B cell (primary cell): Measurements from ENCODE around the gene SRP14. TPM values are rescaled to one million over a fixed set of nuclear protein-coding genes. Genes with fewer than 3 reads are reported as not detected.

Experiments
- ATAC-seq: fragments of 200-7000 bp; cut with Tn5 transposase; one replicate; pipeline ENCODE4 v1.10.0; 2021; ENCODE audit warnings: low read depth, mild to moderate bottlenecking, moderate number of reproducible peaks, moderate library complexity
- CTCF ChIA-PET: fragments of 350-600 bp; sonication (Branson Sonifier 250); formaldehyde crosslinking; loops from one replicate; lab custom pipeline; 2021; ENCODE audit warnings: antibody characterized with exemption, inconsistent platforms; lab: Charles Lee
- POLR2A ChIA-PET: fragments of 350-600 bp; sonication (Branson Sonifier 250); formaldehyde crosslinking; loops from one replicate; lab custom pipeline; 2021; ENCODE audit warnings: antibody characterized with exemption; lab: Charles Lee
- DNase-seq: peaks from one replicate; pipeline ENCODE4 v3.0.0; 2013
- H2AFZ ChIP-seq: 2 replicates; pipeline ENCODE4 v1.6.1; 2012; ENCODE audit warnings: mild to moderate bottlenecking, low read depth, low read length; ENCODE audit not compliant: insufficient read depth, poor library complexity, severe bottlenecking
- H3K27ac ChIP-seq, 2 donors: 1 replicate in 1 of 2; 2 replicates in 1 of 2; pipeline ENCODE4 v1.5.1; 2012 to 2013; ENCODE audit warnings: low read length in 2 of 2, mild to moderate bottlenecking in 2 of 2, moderate library complexity in 1 of 2
- H3K27me3 ChIP-seq, 4 experiments: fragments of 200-600 bp in 1 of 4; sonication (generic) in 1 of 4; replicated peaks in 1 of 4; 1 replicate in 2 of 4; 2 replicates in 2 of 4; pipeline versions ENCODE4 v1.6.1 to v1.7.0; 2013 to 2016; ENCODE audit warnings: low read length in 3 of 4, mild to moderate bottlenecking in 2 of 4, mixed read lengths in 1 of 4, moderate library complexity in 1 of 4; ENCODE audit not compliant: insufficient read depth in 4 of 4, control insufficient read depth in 3 of 4; ENCODE audit errors: control extremely low read depth in 1 of 4
- H3K36me3 ChIP-seq, 2 experiments: replicated peaks in 1 of 2; 1 replicate in 1 of 2; 2 replicates in 1 of 2; pipeline versions ENCODE4 v1.6.1 to v1.7.1; 2013; ENCODE audit warnings: low read length in 1 of 2; ENCODE audit not compliant: insufficient read depth in 2 of 2, control insufficient read depth in 1 of 2; ENCODE audit errors: control extremely low read depth in 1 of 2, extremely low read depth in 1 of 2
- H3K4me1 ChIP-seq, 2 donors: fragments of 200-600 bp in 1 of 2; sonication (generic) in 1 of 2; 1 replicate in 1 of 2; 2 replicates in 1 of 2; pipeline versions ENCODE4 v1.5.1 to v1.6.1; 2013 to 2017; ENCODE audit warnings: low read length in 2 of 2; ENCODE audit not compliant: control insufficient read depth in 2 of 2, insufficient read depth in 2 of 2
- H3K4me2 ChIP-seq: replicated peaks from 2 replicates; pipeline ENCODE3; 2012; ENCODE audit warnings: mild to moderate bottlenecking, low read depth, low read length; ENCODE audit not compliant: poor library complexity, severe bottlenecking
- H3K4me3 ChIP-seq, 5 experiments: fragments of 200-600 bp in 1 of 5; sonication (generic) in 1 of 5; 1 replicate in 3 of 5; 2 replicates in 2 of 5; pipeline versions ENCODE4 v1.5.1 to v1.7.0; 2011 to 2016; ENCODE audit warnings: low read length in 4 of 5, mild to moderate bottlenecking in 4 of 5, low read depth in 2 of 5, control low read depth in 1 of 5, moderate library complexity in 1 of 5; ENCODE audit not compliant: insufficient read depth in 1 of 5; ENCODE audit errors: control extremely low read depth in 1 of 5, extremely low read depth in 1 of 5
- H3K79me2 ChIP-seq: fragments of 200-600 bp; sonication (generic); one replicate; pipeline ENCODE4 v1.6.0; 2016; ENCODE audit warnings: low read length; ENCODE audit not compliant: control insufficient read depth, insufficient read depth
- H3K9ac ChIP-seq: fragments of 200-600 bp; sonication (generic); 2 replicates; pipeline ENCODE4 v1.6.1; 2017; ENCODE audit warnings: mild to moderate bottlenecking, low read length, moderate library complexity
- H3K9me3 ChIP-seq, 3 donors: one replicate each; pipeline versions ENCODE4 v1.6.1 to v1.7.1; 2013; ENCODE audit warnings: low read length in 2 of 3; ENCODE audit not compliant: control insufficient read depth in 2 of 3, insufficient read depth in 1 of 3; ENCODE audit errors: control extremely low read depth in 1 of 3
- H4K20me1 ChIP-seq: 2 replicates; pipeline ENCODE4 v1.6.0; 2012; ENCODE audit warnings: mild to moderate bottlenecking, low read length; ENCODE audit not compliant: insufficient read depth, control insufficient read depth, poor library complexity, severe bottlenecking
- H3K27ac Mint-ChIP-seq: one replicate; pipeline ENCODE4 v1.8.0; 2021; ENCODE audit warnings: mixed read lengths
- H3K27me3 Mint-ChIP-seq: one replicate; pipeline ENCODE4 v1.8.0; 2021; ENCODE audit warnings: mixed read lengths
- H3K4me1 Mint-ChIP-seq: one replicate; pipeline ENCODE4 v1.8.0; 2021; ENCODE audit warnings: mixed read lengths
- H3K4me3 Mint-ChIP-seq: one replicate; pipeline ENCODE4 v1.8.0; 2021; ENCODE audit warnings: mixed read lengths
- H3K9me3 Mint-ChIP-seq: one replicate; pipeline ENCODE4 v1.8.0; 2022; ENCODE audit warnings: mixed read lengths; ENCODE audit not compliant: insufficient read depth
- CTCF ChIP-seq: fragments of 200-600 bp; IDR thresholded peaks from one replicate; pipeline ENCODE4 v1.8.0; 2022; ENCODE audit warnings: antibody characterized with exemption, mild to moderate bottlenecking
- EZH2 ChIP-seq: IDR thresholded peaks from 2 replicates; pipeline ENCODE4 v1.6.1; 2012; ENCODE audit warnings: borderline replicate concordance, low read depth, mild to moderate bottlenecking, moderate library complexity, low read length; ENCODE audit not compliant: insufficient read depth, poor library complexity, severe bottlenecking
- WGBS: methylation state at CpG from one replicate; pipeline ENCODE4 v1.1.5; 2013; ENCODE audit warnings: missing lambda C conversion rate; ENCODE audit not compliant: insufficient coverage; 5-methylcytosine and 5-hydroxymethylcytosine counted together
- intact Hi-C: fragments of 100-400 bp; cut with micrococcal nuclease; formaldehyde crosslinking; loops from one replicate; pipeline ENCODE4 v1.10.0; 2022
- polyA plus RNA-seq: library from polyadenylated mRNA; depleted of rRNA; stranded (reverse); fragments of >200 nt; gene quantifications from 2 replicates; pipeline ENCODE4 v1.2.3, GENCODE V29; 2012
- total RNA-seq, 2 donors: library from RNA; stranded (reverse); fragments of 120-200 nt in 1 of 2; gene quantifications; 1 replicate in 1 of 2; 2 replicates in 1 of 2; pipeline versions ENCODE4 v1.2.3 to v1.2.4, GENCODE V29; 2013 to 2022

Gene SRP14
- total and polyA plus RNA-seq, 2 donors (not counting 1 experiment from before 2014, with no cell fraction given): 120 to 131 TPM

GRCh38 chr15:40011303-40011702, 27.7 kb downstream of the SRP14 start:
- peaks cover 0 to 15% (median 13%) of the 10 kb centered on the region in 3 donors for H3K9me3 ChIP-seq
- intact Hi-C loops: no loop called here
- H3K4me2 ChIP-seq: no peak overlapping the region
- H3K4me1 ChIP-seq: no peaks in the 10 kb centered on the region
- H3K27me3 ChIP-seq: no peaks in the 10 kb centered on the region
- DNase-seq (no peak), ATAC-seq (no peak)
- Mint-ChIP-seq H3K9me3 (peaks cover 16% of the 10 kb centered on the region), H3K4me3 (no peak overlapping the region), H3K27me3 (no peaks in the 10 kb centered on the region), H3K4me1 (no peaks in the 10 kb centered on the region), H3K27ac (no peak overlapping the region)
- no peak for TF ChIP-seq EZH2
- no peak for TF ChIP-seq CTCF
- 90% methylated on average over 2 of the region's 4 CpGs for WGBS
- ChIA-PET POLR2A (no interaction called here), CTCF (no interaction called here)
- H3K4me3 ChIP-seq: no peak overlapping the region
- no peak overlapping the region for H3K9ac ChIP-seq
- peaks cover 0 to 22% of the 10 kb centered on the region in 2 experiments for H3K36me3 ChIP-seq
- no peak overlapping the region for H2AFZ ChIP-seq
- H3K27ac ChIP-seq: no peak overlapping the region
- no peaks in the 10 kb centered on the region for H4K20me1 ChIP-seq
- H3K79me2 ChIP-seq: no peaks in the 10 kb centered on the region

- no peak overlapping the region for H3K4me2 ChIP-seq
- peaks cover 15% of the 10 kb centered on the region for H3K9me3 Mint-ChIP-seq
- TF ChIP-seq CTCF (no peak), EZH2 (no peak)
- no peaks in the 10 kb centered on the region for H3K4me1 Mint-ChIP-seq
- intact Hi-C loops: no loop called here
- H3K27me3 ChIP-seq: no peaks in the 10 kb centered on the region
- 100% methylated on average over 4 of the region's 4 CpGs for WGBS
- H2AFZ ChIP-seq: no peak overlapping the region
- H3K9me3 ChIP-seq: peaks cover 0 to 15% (median 13%) of the 10 kb centered on the region in 3 donors
- H3K27ac Mint-ChIP-seq: no peak overlapping the region
- H3K36me3 ChIP-seq: peaks cover 0 to 22% of the 10 kb centered on the region in 2 experiments
- H3K27me3 Mint-ChIP-seq: no peaks in the 10 kb centered on the region
- no peak for DNase-seq
- no peaks in the 10 kb centered on the region for H3K4me1 ChIP-seq
- H3K27ac ChIP-seq: no peak overlapping the region
- ChIA-PET CTCF (no interaction called here), POLR2A (interaction anchor here (0.6 kb wide), 1 partner anchor 14 kb away, joined by 8 read pairs; no protein-coding TSS in a partner anchor)
- ATAC-seq: no peak
- H3K79me2 ChIP-seq: no peaks in the 10 kb centered on the region
- no peak overlapping the region for H3K4me3 Mint-ChIP-seq
- H3K9ac ChIP-seq: no peak overlapping the region
- H3K4me3 ChIP-seq: no peak overlapping the region
- H4K20me1 ChIP-seq: no peaks in the 10 kb centered on the region
Measured at GRCh38 chr15:40010686-40011085, 28.3 kb downstream of the SRP14 start.
